ENCODE results near the gene RPL10A.
A peak's percentile ranks its signal among the peaks of the same experiment; 100 is the strongest.

The RPL10A gene

DNA sequence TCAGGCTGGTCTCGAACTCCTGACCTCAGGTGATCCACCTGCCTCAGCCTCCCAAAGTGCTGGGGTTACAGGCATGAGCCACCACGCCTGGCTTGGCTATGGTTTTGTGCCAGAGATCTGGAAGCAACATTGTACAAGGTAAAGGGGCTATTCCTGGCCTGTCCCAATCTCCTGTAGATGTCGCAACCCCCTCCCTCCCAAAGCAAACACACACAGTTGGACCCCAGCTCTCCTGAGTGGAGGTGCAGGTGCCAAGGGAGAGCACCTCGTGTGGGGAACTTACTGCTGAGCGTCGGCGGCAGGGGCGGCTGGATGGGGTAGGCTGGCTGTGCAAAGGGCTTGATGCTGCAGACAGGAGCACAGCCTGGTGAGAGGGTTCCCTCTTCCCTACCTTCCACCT, 8.8 kb downstream of the RPL10A start:
- no peak for DNase-seq

GRCh38 chr6:35477551-35478179, 9.5 kb downstream of the RPL10A start:
- no peak for DNase-seq

- no peak for DNase-seq
Measured at GRCh38 chr6:35478259-35478658, 10.1 kb downstream of the RPL10A start.

DNA sequence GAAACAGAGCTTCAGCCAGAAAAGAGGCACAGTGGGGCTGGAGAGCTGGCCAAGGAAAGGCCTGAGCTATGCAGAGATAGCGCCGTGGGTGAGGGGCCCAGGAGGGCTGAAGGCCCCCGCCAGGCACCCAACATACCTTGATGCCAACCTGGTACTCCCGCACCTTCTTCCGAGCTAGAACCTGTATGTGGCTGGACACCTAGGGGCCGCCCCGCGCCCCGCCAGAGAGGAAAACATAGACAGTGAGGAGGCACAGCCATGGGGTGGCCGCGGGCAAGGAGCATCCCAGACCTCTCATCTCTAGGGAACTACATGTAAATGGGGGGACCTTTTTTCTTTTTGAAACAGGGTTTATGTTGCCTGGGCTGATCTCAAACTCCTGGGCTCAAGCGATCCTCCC, 12.0 kb downstream of the RPL10A start:
- DNase-seq, result no peak

- no peak for DNase-seq
Measured at GRCh38 chr6:35481226-35481625, 13.0 kb downstream of the RPL10A start.

DNA sequence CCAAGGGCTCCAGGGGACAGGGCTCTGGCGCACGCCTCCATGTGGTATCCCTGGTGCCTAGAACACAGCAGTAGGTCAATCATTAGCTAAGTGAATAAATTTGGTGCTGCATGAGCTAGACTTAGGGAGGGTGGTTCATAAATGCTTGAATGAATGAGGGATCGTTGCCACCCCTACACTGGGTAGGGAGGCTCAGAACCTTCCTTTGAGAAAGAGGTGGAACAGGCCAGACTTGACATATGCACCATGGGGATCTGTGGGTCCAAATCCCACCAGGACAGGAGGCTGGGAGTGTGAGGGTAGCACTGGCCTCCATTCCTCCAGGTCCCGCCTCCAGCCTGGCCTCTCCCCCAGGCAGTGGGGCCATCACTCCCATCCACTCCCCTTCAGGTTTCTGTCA, 14.9 kb downstream of the RPL10A start:
- DNase-seq, result no peak

- DNase-seq, result no peak
Measured at GRCh38 chr6:35483490-35483889, 15.3 kb downstream of the RPL10A start.

GRCh38 chr6:35483893-35484645, 15.9 kb downstream of the RPL10A start:
- no peak for DNase-seq

DNA sequence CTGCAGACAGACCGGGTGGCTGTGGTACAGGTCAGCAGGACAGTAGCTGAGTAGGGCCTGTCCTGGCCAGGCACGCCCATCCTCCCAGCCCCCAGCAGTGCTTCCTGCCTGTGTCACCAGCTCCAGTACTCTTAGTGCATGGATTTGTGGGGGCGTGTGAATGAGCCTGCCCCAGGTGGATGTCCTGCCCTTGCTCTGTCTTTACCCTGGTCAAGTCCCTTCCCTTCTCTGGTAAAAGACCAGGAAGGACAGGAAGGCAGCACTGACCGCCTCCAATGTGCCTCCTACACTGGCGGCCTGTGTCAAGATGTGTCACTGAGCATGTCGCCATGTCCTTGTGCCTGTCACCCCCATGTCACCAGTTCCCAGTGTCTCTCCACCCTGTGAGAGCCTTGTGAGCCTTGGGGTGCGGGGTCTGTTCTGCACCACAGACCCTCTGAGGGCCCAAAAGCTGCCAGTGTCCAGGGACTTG, 16.8 kb downstream of the RPL10A start:
- DNase-seq, result no peak

- no peak for DNase-seq
Measured at GRCh38 chr6:35485402-35485877, 17.2 kb downstream of the RPL10A start.

GRCh38 chr6:35486005-35486925, 18.1 kb downstream of the RPL10A start:
- DNase-seq, result no peak

- DNase-seq, result peak; percentile 68
Measured at GRCh38 chr6:35487658-35488516, 19.7 kb downstream of the RPL10A start.

- no peak for DNase-seq
Measured at GRCh38 chr6:35488517-35488862, 20.3 kb downstream of the RPL10A start.

GRCh38 chr6:35489066-35489465, 20.9 kb downstream of the RPL10A start:
- no peak for DNase-seq

DNA sequence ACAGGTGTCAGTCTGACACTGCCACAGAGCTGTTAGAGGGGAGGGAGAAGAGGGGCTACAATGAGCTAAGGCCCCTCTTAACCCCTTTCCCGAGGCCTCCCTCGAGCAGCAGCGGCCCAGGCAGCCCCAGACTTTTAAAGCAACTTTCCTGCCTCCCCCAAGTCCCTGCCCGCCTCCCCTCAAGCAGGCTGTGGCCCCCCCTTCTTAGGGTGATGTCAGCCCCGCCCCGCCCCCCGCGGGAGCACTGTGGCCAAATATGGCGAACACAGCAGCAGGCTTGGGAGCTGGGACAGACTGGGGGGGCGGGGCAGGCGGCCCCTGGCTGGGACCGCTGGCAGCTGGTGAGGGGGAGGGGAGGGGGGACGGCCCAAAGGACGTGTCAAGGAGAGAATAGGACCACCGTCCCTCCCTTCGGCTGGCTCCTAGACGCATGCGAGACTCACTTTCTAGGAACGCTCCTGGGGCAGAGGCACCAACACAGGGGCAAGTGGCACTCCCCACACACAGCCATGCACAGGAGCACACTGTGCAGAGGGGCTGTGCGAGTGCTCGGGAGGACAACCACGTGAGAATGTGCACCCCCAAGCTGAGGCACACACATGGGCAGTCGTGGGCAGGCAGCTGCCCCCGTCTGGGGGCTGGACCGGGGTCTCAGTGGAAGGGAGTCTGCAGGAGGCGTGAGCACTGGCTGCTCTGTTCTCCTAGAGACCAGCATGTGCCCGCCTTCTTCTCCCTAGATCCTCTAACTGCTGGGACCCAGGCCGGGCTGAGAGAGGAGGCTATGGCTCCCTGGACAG, 22.0 kb downstream of the RPL10A start:
- no peak for DNase-seq

DNA sequence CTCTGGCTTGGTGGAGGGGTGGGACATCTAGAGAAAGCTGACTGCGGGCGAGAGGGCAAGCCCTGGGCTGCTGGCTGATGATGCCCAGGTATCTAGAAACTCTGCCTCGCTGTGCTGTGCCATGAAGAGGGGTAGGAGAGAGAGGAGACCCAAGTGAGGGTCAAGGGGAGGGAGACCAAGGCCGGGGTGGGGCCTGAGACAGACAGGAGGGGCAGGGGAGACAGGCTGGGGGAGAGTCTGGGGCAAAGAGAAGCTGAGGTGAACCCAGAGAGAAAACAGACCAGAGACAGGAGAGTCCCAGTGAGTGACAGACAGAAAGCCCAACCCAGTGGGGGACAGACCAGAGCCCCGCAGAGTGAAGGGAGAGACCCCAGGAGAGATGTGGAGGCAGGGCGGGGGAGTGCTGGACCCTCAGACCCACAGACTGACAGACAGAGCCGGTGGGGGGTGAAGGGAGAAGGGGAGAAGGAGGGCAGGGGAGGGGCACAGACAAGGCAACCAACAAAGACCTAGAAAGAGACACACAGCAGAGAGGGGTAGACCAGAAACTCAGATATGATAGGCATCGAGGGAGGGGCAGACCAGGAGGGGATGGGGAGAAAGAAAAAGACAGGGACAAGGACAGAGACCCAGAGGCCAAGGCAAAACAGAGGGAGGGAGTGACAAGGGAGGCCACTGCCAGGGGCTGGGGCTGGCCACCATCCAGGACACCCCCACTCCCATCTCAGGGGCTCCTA, 22.8 kb downstream of the RPL10A start:
- no peak for DNase-seq

- DNase-seq, result no peak
Measured at GRCh38 chr6:35491558-35492257, 23.5 kb downstream of the RPL10A start.

- no peak for DNase-seq
Measured at GRCh38 chr6:35492258-35492973, 24.2 kb downstream of the RPL10A start.

- no peak for DNase-seq
Measured at GRCh38 chr6:35492974-35493284, 24.7 kb downstream of the RPL10A start.

Data from GDM1 (cell line).